HepG2 (cell line): ENCODE data around the gene IFITM5. TPM values are rescaled to one million over a fixed set of nuclear protein-coding genes. Genes with fewer than 3 reads are reported as not detected.
A peak's percentile ranks its signal among the peaks of the same experiment; 100 is the strongest.

ENCODE experiments used
- ATAC-seq: fragments of 200-7000 bp; cut with Tn5 transposase; 3 replicates; pipeline ENCODE4 v1.9.1; 2020; ENCODE audit warnings: mild to moderate bottlenecking, moderate library complexity
- BruUV-seq: library from RNA; stranded (reverse); fragments of 400-500 nt; replicated peaks from 2 replicates; lab custom pipeline; 2021; lab: Mats Ljungman, UMichigan
- CTCF ChIA-PET: fragments of 300-600 bp; formaldehyde crosslinking; extraction: SDS; loops from one replicate; lab custom pipeline; 2021; ENCODE audit warnings: low total read pairs, inconsistent platforms, low intra/inter-chr PET ratio; lab: Yijun Ruan, JAX
- POLR2A ChIA-PET: fragments of 350-600 bp; sonication (Branson Sonifier 250); formaldehyde crosslinking; loops from one replicate; lab custom pipeline; 2020; ENCODE audit warnings: antibody characterized with exemption, inconsistent platforms; lab: Yijun Ruan, JAX
- DNase-seq: peaks from one replicate; pipeline ENCODE4 v3.0.0-alpha.2; 2015; ENCODE audit warnings: low spot score
- FAIRE-seq: peaks from 3 replicates; lab custom pipeline; 2011; peaks lifted over from hg19 to GRCh38; lab: Jason Lieb, UNC
- H2AFZ ChIP-seq: one replicate; pipeline ENCODE4 v1.6.1; 2011; ENCODE audit warnings: low read length, inconsistent platforms
- H3K27ac ChIP-seq: fragments of 300-600 bp; 3 replicates; pipeline ENCODE4 v1.8.0; 2011; ENCODE audit warnings: mixed run types, mild to moderate bottlenecking, mixed read lengths, low read length, inconsistent platforms; ENCODE audit not compliant: insufficient read depth; ENCODE audit errors: extremely low read length
- H3K27me3 ChIP-seq, 2 experiments: fragments of 200-600 bp in 1 of 2; 2 replicates in 1 of 2; 3 replicates in 1 of 2; pipeline versions ENCODE4 v1.6.0 to v1.8.0; 2011; ENCODE audit warnings: low read length in 2 of 2, mild to moderate bottlenecking in 2 of 2, moderate library complexity in 2 of 2, inconsistent platforms in 1 of 2; ENCODE audit not compliant: insufficient read depth in 2 of 2, control insufficient read depth in 1 of 2
- H3K36me3 ChIP-seq, 2 experiments: fragments of 200-600 bp in 1 of 2; replicated peaks in 1 of 2; 2 replicates in 1 of 2; 3 replicates in 1 of 2; pipeline versions ENCODE4 v1.5.1 to v1.8.0; 2011; ENCODE audit warnings: low read length in 2 of 2, inconsistent platforms in 1 of 2; ENCODE audit not compliant: insufficient read depth in 2 of 2, control insufficient read depth in 1 of 2
- H3K4me1 ChIP-seq: 2 replicates; pipeline ENCODE4 v1.5.1; 2012; ENCODE audit warnings: low read length, inconsistent platforms; ENCODE audit not compliant: insufficient read depth
- H3K4me2 ChIP-seq: 2 replicates; pipeline ENCODE4 v1.6.0; 2011; ENCODE audit warnings: low read depth, low read length, inconsistent platforms
- H3K4me3 ChIP-seq, 3 experiments: fragments of 200-600 bp in 1 of 3; sonication (generic), shearing (Covaris generic) in 1 of 3; replicated peaks in 1 of 3; 2 replicates each; pipeline ENCODE4 v1.5.1; 2011 to 2016; ENCODE audit warnings: low read length in 3 of 3, inconsistent platforms in 2 of 3, low read depth in 2 of 3, mild to moderate bottlenecking in 2 of 3, control low read depth in 1 of 3, mixed read lengths in 1 of 3; ENCODE audit not compliant: insufficient read depth in 1 of 3
- H3K79me2 ChIP-seq: one replicate; pipeline ENCODE4 v1.6.1; 2011; ENCODE audit warnings: low read length, inconsistent platforms; ENCODE audit not compliant: insufficient read depth
- H3K9ac ChIP-seq: 2 replicates; pipeline ENCODE4 v1.6.0; 2011; ENCODE audit warnings: mild to moderate bottlenecking, low read depth, low read length, inconsistent platforms; ENCODE audit not compliant: insufficient read depth
- H3K9me3 ChIP-seq: 2 replicates; pipeline ENCODE4 v1.5.1; 2012; ENCODE audit warnings: mild to moderate bottlenecking, low read length
- H4K20me1 ChIP-seq: 2 replicates; pipeline ENCODE4 v1.6.0; 2011; ENCODE audit warnings: inconsistent platforms, mild to moderate bottlenecking, low read length, moderate library complexity; ENCODE audit not compliant: insufficient read depth
- HES4 ChIP-seq: sonication (generic); formaldehyde crosslinking; IDR thresholded peaks from 2 replicates; pipeline ENCODE4 v1.9.0; 2021; ENCODE audit warnings: mild to moderate bottlenecking, missing genetic modification reagents, borderline replicate concordance
- NR2F6 ChIP-seq, 2 experiments: IDR thresholded peaks; 2 replicates each; pipeline ENCODE4 v1.6.1; 2016; ENCODE audit warnings: antibody characterized with exemption in 1 of 2, mild to moderate bottlenecking in 1 of 2
- ZNF44 ChIP-seq: sonication (generic); formaldehyde crosslinking; IDR thresholded peaks from 2 replicates; pipeline ENCODE4 v1.5.1; 2020; ENCODE audit warnings: mild to moderate bottlenecking, missing genetic modification reagents
- WGBS: methylation state at CpG from one replicate; pipeline ENCODE4 v1.1.6; 2017; ENCODE audit warnings: low lambda C conversion rate; 5-methylcytosine and 5-hydroxymethylcytosine counted together
- in situ Hi-C: cut with HindIII; loops from 2 replicates; pipeline ENCODE4 v1.10.0; 2017; ENCODE audit warnings: low pct_unique_long_range_greater_than_20kb; ENCODE audit not compliant: extremely low pct_ligation_motif_present
- intact Hi-C: fragments of 100-400 bp; cut with micrococcal nuclease; formaldehyde crosslinking; loops from one replicate; pipeline ENCODE4 v1.10.0; 2022; ENCODE audit not compliant: unreplicated experiment
- polyA plus RNA-seq, 8 experiments: library from polyadenylated mRNA; depleted of rRNA in 3 of 8; stranded (reverse) in 7 of 8; unstranded in 1 of 8; fragments of >200 nt; fragmentation: Illumina TruSeq in 4 of 8; extraction: Trizol in 4 of 8; gene quantifications; 2 replicates each; pipeline versions ENCODE4 v1.2.1 to v1.2.3, GENCODE V29; 2011 to 2016; ENCODE audit warnings: low read depth in 4 of 8, missing spikeins in 1 of 8, mixed read lengths in 1 of 8; ENCODE audit not compliant: insufficient read depth in 1 of 8
- total RNA-seq, 5 experiments: library from RNA; depleted of rRNA; stranded (reverse); fragments of >200 nt; fragmentation: Illumina TruSeq; extraction: Trizol; gene quantifications; 2 replicates each; pipeline ENCODE4 v1.2.3, GENCODE V29; 2016; ENCODE audit warnings: low read depth in 1 of 5
- TF ChIP-seq, protein P1 (sequence below): sonication (generic); formaldehyde crosslinking; IDR thresholded peaks from 2 replicates; pipeline ENCODE4 v1.4.0; 2020; ENCODE audit warnings: missing genetic modification reagents
- TF ChIP-seq, protein P2 (sequence below): IDR thresholded peaks from 2 replicates; pipeline ENCODE4 v1.6.1; 2016; ENCODE audit warnings: missing compliant biosample characterization, missing genetic modification reagents, borderline replicate concordance
- TF ChIP-seq, protein P3 (sequence below): sonication (generic); formaldehyde crosslinking; IDR thresholded peaks from 2 replicates; pipeline ENCODE4 v1.8.0; 2022; ENCODE audit warnings: missing genetic modification reagents, mild to moderate bottlenecking, inconsistent platforms, borderline replicate concordance
- TF ChIP-seq, protein P4 (sequence below): sonication (generic); formaldehyde crosslinking; IDR thresholded peaks from 2 replicates; pipeline ENCODE4 v1.5.1; 2020; ENCODE audit warnings: mild to moderate bottlenecking, missing genetic modification reagents, moderate library complexity

Gene IFITM5
- total and polyA plus RNA-seq, 2 of the 13 experiments (the other 11 are each of a cell fraction or from before 2014, with no cell fraction given) = not detected

DNA sequence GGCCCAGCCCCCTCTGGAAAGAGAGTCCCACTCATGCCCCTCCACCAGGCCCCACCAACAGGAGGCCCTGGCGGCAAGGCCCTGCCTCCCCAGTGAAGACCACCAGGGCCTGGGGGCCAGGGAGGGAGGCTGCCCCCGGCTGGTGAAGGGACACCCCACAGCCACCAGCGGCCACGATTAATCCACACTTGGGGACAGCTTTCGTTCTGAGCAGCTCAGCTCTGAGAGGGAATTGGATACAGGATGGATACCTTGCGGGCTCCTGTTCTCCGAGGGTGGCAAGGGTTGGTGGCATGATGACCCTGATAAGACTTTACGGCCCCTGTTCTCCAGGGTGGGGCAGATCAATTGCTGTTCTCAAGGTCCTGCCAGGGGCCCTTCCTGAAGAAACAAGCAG lies 28.0 kb downstream of the IFITM5 start:
- H3K27ac ChIP-seq = no peak overlapping the region
- intact Hi-C loops = no loop called here
- H3K79me2 ChIP-seq = no peaks in the 10 kb centered on the region
- no peak overlapping the region for H3K9ac ChIP-seq
- no peak for FAIRE-seq
- H3K27me3 ChIP-seq = peaks cover 0 to 29% of the 10 kb centered on the region in 2 experiments; a peak in 3 of 5 replicates
- ChIA-PET CTCF (no interaction called here), POLR2A (no interaction called here)
- 0% methylated on average over 1 of the region's 8 CpGs for WGBS
- DNase-seq = no peak
- no peak overlapping the region for H2AFZ ChIP-seq
- H3K4me2 ChIP-seq = 0 out of 2 replicates have a peak overlapping the region, but pooled peaks have one; percentile 41
- BruUV-seq = no TSS peak
- H3K36me3 ChIP-seq = no peaks in the 10 kb centered on the region
- H4K20me1 ChIP-seq = no peaks in the 10 kb centered on the region
- H3K4me3 ChIP-seq = no peak overlapping the region
- peaks cover 45% of the 10 kb centered on the region for H3K4me1 ChIP-seq
- in situ Hi-C loops = no loop called here
- TF ChIP-seq HES4 (no peak), ZNF44 (CRISPR knock-in tag) (no peak), NR2F6 (IDR thresholded peaks at IDR 0.05) (no peak), NR2F6 (CRISPR knock-in tag; IDR thresholded peaks at IDR 0.05) (no peak)
- TF ChIP-seq, protein P1, sequence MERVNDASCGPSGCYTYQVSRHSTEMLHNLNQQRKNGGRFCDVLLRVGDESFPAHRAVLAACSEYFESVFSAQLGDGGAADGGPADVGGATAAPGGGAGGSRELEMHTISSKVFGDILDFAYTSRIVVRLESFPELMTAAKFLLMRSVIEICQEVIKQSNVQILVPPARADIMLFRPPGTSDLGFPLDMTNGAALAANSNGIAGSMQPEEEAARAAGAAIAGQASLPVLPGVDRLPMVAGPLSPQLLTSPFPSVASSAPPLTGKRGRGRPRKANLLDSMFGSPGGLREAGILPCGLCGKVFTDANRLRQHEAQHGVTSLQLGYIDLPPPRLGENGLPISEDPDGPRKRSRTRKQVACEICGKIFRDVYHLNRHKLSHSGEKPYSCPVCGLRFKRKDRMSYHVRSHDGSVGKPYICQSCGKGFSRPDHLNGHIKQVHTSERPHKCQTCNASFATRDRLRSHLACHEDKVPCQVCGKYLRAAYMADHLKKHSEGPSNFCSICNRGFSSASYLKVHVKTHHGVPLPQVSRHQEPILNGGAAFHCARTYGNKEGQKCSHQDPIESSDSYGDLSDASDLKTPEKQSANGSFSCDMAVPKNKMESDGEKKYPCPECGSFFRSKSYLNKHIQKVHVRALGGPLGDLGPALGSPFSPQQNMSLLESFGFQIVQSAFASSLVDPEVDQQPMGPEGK = no peak; the same call in 1 of the 2 replicates
- TF ChIP-seq, protein P2, sequence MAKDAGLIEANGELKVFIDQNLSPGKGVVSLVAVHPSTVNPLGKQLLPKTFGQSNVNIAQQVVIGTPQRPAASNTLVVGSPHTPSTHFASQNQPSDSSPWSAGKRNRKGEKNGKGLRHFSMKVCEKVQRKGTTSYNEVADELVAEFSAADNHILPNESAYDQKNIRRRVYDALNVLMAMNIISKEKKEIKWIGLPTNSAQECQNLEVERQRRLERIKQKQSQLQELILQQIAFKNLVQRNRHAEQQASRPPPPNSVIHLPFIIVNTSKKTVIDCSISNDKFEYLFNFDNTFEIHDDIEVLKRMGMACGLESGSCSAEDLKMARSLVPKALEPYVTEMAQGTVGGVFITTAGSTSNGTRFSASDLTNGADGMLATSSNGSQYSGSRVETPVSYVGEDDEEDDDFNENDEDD = no peak
- TF ChIP-seq, protein P3, sequence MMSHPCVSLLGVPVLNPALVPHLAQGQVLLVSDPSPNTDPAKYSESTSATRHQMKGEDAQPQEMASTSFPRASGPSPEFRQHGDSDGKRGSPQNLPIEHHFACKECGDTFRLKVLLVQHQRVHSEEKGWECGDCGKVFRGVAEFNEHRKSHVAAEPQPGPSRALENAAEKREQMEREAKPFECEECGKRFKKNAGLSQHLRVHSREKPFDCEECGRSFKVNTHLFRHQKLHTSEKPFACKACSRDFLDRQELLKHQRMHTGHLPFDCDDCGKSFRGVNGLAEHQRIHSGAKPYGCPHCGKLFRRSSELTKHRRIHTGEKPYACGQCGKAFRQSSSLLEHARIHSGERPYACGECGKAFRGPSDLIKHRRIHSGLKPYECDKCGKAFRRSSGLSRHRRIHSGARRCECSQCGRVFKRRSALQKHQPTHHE (CRISPR knock-in tag) = no peak
- TF ChIP-seq, protein P4, sequence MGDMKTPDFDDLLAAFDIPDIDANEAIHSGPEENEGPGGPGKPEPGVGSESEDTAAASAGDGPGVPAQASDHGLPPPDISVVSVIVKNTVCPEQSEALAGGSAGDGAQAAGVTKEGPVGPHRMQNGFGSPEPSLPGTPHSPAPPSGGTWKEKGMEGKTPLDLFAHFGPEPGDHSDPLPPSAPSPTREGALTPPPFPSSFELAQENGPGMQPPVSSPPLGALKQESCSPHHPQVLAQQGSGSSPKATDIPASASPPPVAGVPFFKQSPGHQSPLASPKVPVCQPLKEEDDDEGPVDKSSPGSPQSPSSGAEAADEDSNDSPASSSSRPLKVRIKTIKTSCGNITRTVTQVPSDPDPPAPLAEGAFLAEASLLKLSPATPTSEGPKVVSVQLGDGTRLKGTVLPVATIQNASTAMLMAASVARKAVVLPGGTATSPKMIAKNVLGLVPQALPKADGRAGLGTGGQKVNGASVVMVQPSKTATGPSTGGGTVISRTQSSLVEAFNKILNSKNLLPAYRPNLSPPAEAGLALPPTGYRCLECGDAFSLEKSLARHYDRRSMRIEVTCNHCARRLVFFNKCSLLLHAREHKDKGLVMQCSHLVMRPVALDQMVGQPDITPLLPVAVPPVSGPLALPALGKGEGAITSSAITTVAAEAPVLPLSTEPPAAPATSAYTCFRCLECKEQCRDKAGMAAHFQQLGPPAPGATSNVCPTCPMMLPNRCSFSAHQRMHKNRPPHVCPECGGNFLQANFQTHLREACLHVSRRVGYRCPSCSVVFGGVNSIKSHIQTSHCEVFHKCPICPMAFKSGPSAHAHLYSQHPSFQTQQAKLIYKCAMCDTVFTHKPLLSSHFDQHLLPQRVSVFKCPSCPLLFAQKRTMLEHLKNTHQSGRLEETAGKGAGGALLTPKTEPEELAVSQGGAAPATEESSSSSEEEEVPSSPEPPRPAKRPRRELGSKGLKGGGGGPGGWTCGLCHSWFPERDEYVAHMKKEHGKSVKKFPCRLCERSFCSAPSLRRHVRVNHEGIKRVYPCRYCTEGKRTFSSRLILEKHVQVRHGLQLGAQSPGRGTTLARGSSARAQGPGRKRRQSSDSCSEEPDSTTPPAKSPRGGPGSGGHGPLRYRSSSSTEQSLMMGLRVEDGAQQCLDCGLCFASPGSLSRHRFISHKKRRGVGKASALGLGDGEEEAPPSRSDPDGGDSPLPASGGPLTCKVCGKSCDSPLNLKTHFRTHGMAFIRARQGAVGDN = 0 out of 2 replicates have a peak, but pooled peaks have one; percentile 7
- H3K9me3 ChIP-seq = no peaks in the 10 kb centered on the region
- no peak for ATAC-seq
